BJ (cell line): Measurements from ENCODE around the gene DENND4B. TPM values are rescaled to one million over a fixed set of nuclear protein-coding genes. Genes with fewer than 3 reads are reported as not detected.

Experiments used
- CTCF ChIA-PET: fragments of 350-600 bp; formaldehyde crosslinking; extraction: SDS; loops from one replicate; lab custom pipeline; 2021; ENCODE audit warnings: antibody characterized with exemption, inconsistent platforms; lab: Yijun Ruan, JAX
- POLR2A ChIA-PET: fragments of 300-600 bp; sonication (Branson Sonifier 250); formaldehyde crosslinking; extraction: SDS; loops from one replicate; lab custom pipeline; 2021; ENCODE audit warnings: antibody characterized with exemption; lab: Charles Lee
- DNase-seq: peaks from one replicate; pipeline ENCODE4 v3.0.0-alpha.2; 2011; ENCODE audit warnings: low read depth
- H3K27me3 ChIP-seq: 2 replicates; pipeline ENCODE4 v1.6.0; 2011; ENCODE audit warnings: low read length; ENCODE audit not compliant: control insufficient read depth, insufficient read depth
- H3K36me3 ChIP-seq: 2 replicates; pipeline ENCODE4 v1.5.1; 2011; ENCODE audit warnings: low read length; ENCODE audit not compliant: control insufficient read depth, insufficient read depth
- H3K4me3 ChIP-seq: 2 replicates; pipeline ENCODE4 v1.5.1; 2011; ENCODE audit warnings: low read depth, mild to moderate bottlenecking, control low read depth, low read length
- polyA minus RNA-seq: library from RNA; depleted of rRNA, polyadenylated mRNA; stranded (reverse); fragments of >200 nt; gene quantifications from 2 replicates; pipeline ENCODE4 v1.2.3, GENCODE V29; 2011; rRNA and poly(A)+ RNA removed
- polyA plus RNA-seq: library from polyadenylated mRNA; depleted of rRNA; stranded (reverse); fragments of >200 nt; gene quantifications from 2 replicates; pipeline ENCODE4 v1.2.3, GENCODE V29; 2011; rRNA removed
- TF ChIP-seq, protein P1 (sequence below): IDR thresholded peaks from 2 replicates; pipeline ENCODE4 v1.5.1; 2011; ENCODE audit warnings: low read depth, mild to moderate bottlenecking, control low read depth, inconsistent platforms, low read length, moderate library complexity; ENCODE audit not compliant: insufficient read depth

Gene DENND4B, protein sequence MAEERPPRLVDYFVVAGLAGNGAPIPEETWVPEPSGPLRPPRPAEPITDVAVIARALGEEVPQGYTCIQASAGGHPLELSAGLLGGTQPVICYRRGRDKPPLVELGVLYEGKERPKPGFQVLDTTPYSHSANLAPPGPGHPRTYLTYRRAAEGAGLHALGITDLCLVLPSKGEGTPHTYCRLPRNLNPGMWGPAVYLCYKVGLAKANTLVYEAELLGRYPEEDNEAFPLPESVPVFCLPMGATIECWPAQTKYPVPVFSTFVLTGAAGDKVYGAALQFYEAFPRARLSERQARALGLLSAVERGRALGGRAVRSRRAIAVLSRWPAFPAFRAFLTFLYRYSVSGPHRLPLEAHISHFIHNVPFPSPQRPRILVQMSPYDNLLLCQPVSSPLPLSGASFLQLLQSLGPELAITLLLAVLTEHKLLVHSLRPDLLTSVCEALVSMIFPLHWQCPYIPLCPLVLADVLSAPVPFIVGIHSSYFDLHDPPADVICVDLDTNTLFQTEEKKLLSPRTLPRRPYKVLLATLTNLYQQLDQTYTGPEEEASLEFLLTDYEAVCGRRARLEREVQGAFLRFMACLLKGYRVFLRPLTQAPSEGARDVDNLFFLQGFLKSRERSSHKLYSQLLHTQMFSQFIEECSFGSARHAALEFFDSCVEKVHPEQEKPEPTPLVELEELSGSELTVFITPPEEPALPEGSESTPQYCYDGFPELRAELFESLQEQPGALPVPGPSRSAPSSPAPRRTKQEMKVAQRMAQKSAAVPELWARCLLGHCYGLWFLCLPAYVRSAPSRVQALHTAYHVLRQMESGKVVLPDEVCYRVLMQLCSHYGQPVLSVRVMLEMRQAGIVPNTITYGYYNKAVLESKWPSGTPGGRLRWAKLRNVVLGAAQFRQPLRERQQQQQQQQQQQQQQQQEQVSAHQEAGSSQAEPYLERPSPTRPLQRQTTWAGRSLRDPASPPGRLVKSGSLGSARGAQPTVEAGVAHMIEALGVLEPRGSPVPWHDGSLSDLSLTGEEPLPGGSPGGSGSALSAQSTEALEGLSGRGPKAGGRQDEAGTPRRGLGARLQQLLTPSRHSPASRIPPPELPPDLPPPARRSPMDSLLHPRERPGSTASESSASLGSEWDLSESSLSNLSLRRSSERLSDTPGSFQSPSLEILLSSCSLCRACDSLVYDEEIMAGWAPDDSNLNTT (N-terminal part only)
- polyA plus RNA-seq (10.1 and 17.6 TPM in 2 replicates), polyA minus RNA-seq (15.9 and 22.5 TPM in 2 replicates)

DNA sequence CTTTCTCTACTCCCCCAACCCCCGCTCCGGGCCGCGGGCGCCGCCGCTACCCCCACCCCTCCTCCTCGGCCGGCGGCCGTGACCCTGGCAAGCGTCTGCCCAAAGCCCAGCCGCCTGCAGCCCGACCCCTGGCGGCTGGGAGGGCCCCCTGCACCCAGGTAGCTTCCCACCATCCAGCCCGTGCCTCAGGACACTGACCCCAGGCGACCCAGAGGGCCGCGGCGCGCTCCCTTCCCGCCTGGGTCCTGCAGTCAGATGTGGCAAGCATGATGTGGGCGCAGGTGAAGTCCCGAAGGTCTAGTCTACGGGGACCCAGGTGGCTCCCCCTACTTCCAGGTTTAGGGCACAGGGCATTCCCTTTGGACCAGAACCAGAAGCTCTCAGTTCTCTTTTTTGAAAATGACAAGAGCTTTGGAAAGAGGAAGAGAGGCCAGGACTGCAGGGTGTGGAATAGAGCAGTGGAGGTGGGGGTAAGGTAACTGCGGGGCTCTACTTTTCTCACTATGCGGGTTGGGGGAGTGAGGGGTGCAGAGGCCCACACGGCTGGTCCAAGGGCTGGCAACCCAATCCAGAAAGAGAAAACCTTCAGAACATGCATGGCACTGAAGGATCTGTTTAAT lies at the start of gene DENND4B:
DENND4B (minus strand) TSS at position 97 of the 620 bp plus-strand sequence. CDS start 2,344 bp downstream, outside the sequence.
- TF ChIP-seq, protein P1, sequence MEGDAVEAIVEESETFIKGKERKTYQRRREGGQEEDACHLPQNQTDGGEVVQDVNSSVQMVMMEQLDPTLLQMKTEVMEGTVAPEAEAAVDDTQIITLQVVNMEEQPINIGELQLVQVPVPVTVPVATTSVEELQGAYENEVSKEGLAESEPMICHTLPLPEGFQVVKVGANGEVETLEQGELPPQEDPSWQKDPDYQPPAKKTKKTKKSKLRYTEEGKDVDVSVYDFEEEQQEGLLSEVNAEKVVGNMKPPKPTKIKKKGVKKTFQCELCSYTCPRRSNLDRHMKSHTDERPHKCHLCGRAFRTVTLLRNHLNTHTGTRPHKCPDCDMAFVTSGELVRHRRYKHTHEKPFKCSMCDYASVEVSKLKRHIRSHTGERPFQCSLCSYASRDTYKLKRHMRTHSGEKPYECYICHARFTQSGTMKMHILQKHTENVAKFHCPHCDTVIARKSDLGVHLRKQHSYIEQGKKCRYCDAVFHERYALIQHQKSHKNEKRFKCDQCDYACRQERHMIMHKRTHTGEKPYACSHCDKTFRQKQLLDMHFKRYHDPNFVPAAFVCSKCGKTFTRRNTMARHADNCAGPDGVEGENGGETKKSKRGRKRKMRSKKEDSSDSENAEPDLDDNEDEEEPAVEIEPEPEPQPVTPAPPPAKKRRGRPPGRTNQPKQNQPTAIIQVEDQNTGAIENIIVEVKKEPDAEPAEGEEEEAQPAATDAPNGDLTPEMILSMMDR: peak; percentile 89
- no peak for DNase-seq
- ChIA-PET CTCF (interaction anchor here (0.5 to 3.4 kb wide), 31 partner anchors 8 to 594 kb away, joined by 3 to 17 read pairs (median 4); partner anchors contain the start of genes CREB3L4, CRTC2, GATAD2B and RAB13), POLR2A (interaction anchor here (0.7 kb wide), 1 partner anchor 235 kb away, joined by 3 read pairs; no protein-coding TSS in a partner anchor)
- Histone ChIP-seq H3K4me3 (peak within 1 kb of the TSS; percentile 56), H3K36me3 (peaks cover 22% of the 10 kb centered on the region), H3K27me3 (no peaks in the 10 kb centered on the region)

DNA sequence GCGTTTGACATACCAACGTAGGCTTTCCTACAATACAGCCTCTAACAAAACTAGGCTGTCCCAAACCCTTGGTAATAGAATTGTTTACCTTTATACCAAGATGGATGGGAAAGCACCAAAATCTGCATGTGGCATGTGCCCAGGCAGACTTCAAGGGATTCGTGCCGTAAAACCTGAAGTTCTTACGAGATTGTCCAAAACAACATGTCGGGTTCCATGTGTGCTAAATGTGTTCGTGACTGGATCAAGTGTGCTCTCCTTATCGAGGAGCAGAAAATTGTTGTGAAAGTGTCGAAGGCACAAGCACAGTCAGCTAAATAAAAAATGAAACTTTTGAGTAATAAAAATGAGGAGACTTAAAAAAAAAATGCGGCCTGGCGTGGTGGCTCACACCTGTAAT lies 49.1 kb upstream of the DENND4B start:
- ChIA-PET CTCF (no interaction called here), POLR2A (interaction anchor here (1.1 kb wide), 1 partner anchor 9 kb away, joined by 3 read pairs; the partner anchor contains the start of gene RAB13)

DNA sequence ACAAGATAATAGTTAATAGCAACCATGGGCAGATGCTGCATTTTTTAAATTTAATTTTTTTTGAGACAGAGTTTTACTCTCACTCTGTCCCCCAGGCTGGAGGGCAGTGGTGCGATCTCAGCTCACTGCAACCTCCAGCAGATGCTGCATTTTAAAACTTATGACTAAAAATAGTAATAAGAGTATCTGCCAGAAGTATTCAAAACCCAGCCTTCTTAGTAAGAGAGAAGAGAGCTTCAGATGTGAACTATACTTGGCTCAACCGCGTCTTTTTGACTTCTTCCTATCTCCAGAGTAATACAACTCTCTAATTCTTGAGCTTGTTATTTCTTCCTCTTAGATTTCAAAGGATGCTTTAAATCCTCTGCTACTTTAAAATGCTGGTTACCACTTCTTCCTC lies 48.7 kb upstream of the DENND4B start:
- Histone ChIP-seq H3K36me3 (no peaks in the 10 kb centered on the region), H3K4me3 (no peak overlapping the region), H3K27me3 (no peaks in the 10 kb centered on the region)
- ChIA-PET POLR2A (interaction anchor here (1.1 kb wide), 1 partner anchor 9 kb away, joined by 3 read pairs; the partner anchor contains the start of gene RAB13), CTCF (no interaction called here)
- no peak for DNase-seq
- TF ChIP-seq, protein P1: no peak

More for the DNA sequence above, 49.1 kb upstream of the DENND4B start:
- Histone ChIP-seq H3K27me3 (no peaks in the 10 kb centered on the region), H3K4me3 (no peak overlapping the region), H3K36me3 (no peaks in the 10 kb centered on the region)
- TF ChIP-seq, protein P1: no peak
- DNase-seq: no peak

DNA sequence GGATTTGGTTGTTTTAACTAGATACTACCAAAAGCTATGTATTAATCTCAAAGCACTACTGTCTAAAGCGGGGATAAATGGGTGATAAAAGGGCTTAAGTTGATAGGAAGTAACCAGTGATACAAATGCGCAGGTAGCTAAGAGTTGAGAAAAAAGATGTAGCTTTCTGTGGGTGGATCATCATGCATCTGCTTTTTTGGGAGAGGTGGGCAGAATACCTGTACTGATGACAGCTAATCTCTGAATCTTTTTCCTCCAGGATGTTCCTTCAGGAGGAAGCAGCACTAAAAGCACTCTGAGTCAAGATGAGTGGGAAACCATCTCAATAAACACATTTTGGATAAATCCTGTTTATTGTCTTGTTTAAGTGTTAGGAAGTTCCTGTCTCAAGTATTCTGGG lies 45.3 kb upstream of the DENND4B start:
- no peaks in the 10 kb centered on the region for H3K36me3 ChIP-seq
- no peak for DNase-seq
- TF ChIP-seq, protein P1: no peak
- POLR2A ChIA-PET: no interaction called here
- peak overlapping the region; percentile 71 for H3K4me3 ChIP-seq
- no peaks in the 10 kb centered on the region for H3K27me3 ChIP-seq
- CTCF ChIA-PET: interaction anchor here (1.2 kb wide), 1 partner anchor 45 kb away, joined by 3 read pairs; the partner anchor contains the start of gene DENND4B
